Measurements from ENCODE around the gene NOSIP. TPM values are rescaled to one million over a fixed set of nuclear protein-coding genes. Genes with fewer than 3 reads are reported as not detected.

The NOSIP gene
- total RNA-seq, 1 experiment from 2014 or later: 66.1 TPM

- H3K4me3 ChIP-seq (ENCODE audit: low read depth in 2 of 2, low read length in 2 of 2): no peak overlapping the region
- no TSS peak for BruUV-seq (replicated peaks)
- TF ChIP-seq, protein P1, sequence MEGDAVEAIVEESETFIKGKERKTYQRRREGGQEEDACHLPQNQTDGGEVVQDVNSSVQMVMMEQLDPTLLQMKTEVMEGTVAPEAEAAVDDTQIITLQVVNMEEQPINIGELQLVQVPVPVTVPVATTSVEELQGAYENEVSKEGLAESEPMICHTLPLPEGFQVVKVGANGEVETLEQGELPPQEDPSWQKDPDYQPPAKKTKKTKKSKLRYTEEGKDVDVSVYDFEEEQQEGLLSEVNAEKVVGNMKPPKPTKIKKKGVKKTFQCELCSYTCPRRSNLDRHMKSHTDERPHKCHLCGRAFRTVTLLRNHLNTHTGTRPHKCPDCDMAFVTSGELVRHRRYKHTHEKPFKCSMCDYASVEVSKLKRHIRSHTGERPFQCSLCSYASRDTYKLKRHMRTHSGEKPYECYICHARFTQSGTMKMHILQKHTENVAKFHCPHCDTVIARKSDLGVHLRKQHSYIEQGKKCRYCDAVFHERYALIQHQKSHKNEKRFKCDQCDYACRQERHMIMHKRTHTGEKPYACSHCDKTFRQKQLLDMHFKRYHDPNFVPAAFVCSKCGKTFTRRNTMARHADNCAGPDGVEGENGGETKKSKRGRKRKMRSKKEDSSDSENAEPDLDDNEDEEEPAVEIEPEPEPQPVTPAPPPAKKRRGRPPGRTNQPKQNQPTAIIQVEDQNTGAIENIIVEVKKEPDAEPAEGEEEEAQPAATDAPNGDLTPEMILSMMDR (IDR thresholded peaks at IDR 0.05): no peak
- TF ChIP-seq POLR2AphosphoS5 (IDR thresholded peaks at IDR 0.05; ENCODE audit: low read depth, low read length) (no peak), SIN3A (IDR thresholded peaks at IDR 0.05; ENCODE audit: borderline replicate concordance, insufficient read depth, low read depth, low read length) (no peak), TCF7L2 (IDR thresholded peaks at IDR 0.05; ENCODE audit: low read depth, low read length) (no peak)
- in situ Hi-C loops (cut with HindIII; ENCODE audit: low pct_unique_long_range_greater_than_20kb, low sequenced_read_pairs) (no loop called here), intact Hi-C loops (cut with micrococcal nuclease; ENCODE audit: unreplicated experiment) (no loop called here)
- no peak overlapping the region for H3K27ac ChIP-seq (ENCODE audit: low read length)
- DNase-seq (ENCODE audit: low read depth, low spot score): no peak
- no peaks in the 10 kb centered on the region for H3K27me3 ChIP-seq (ENCODE audit: control insufficient read depth, insufficient read depth, low read length)
- CTCF ChIA-PET: no interaction called here
- H3K36me3 ChIP-seq (ENCODE audit: control insufficient read depth, insufficient read depth, low read length): no peaks in the 10 kb centered on the region; the same call in 1 of the 2 replicates
- ATAC-seq: no peak
- H3K9me3 ChIP-seq (ENCODE audit: control insufficient read depth, insufficient read depth, low read depth, low read length): no peaks in the 10 kb centered on the region
- POLR2A ChIA-PET: interaction anchor here (0.5 kb wide), 1 partner anchor 1253 kb away, joined by 6 read pairs; no protein-coding TSS in a partner anchor
- peaks cover 7% of the 10 kb centered on the region for H3K4me1 ChIP-seq (ENCODE audit: control insufficient read depth, insufficient read depth, low read length)
Measured at GRCh38 chr19:49574206-49574755, 6.1 kb downstream of the NOSIP start.

GRCh38 chr19:49573425-49573824, 6.9 kb downstream of the NOSIP start:
- POLR2A ChIA-PET: no interaction called here
- intact Hi-C loops (cut with micrococcal nuclease; ENCODE audit: unreplicated experiment): no loop called here

More at GRCh38 chr19:49573425-49573824, 6.9 kb downstream of the NOSIP start:
- Histone ChIP-seq H3K36me3 (ENCODE audit: control insufficient read depth, insufficient read depth, low read length) (no peaks in the 10 kb centered on the region), H3K9me3 (ENCODE audit: control insufficient read depth, insufficient read depth, low read depth, low read length) (no peaks in the 10 kb centered on the region), H3K4me3 (ENCODE audit: low read depth in 2 of 2, low read length in 2 of 2) (no peak overlapping the region), H3K27ac (ENCODE audit: low read length) (no peak overlapping the region), H3K27me3 (ENCODE audit: control insufficient read depth, insufficient read depth, low read length) (no peaks in the 10 kb centered on the region), H3K4me1 (ENCODE audit: control insufficient read depth, insufficient read depth, low read length) (peaks cover 7% of the 10 kb centered on the region)
- DNase-seq (ENCODE audit: low read depth, low spot score) (no peak), ATAC-seq (no peak)
- TF ChIP-seq SIN3A (IDR thresholded peaks at IDR 0.05; ENCODE audit: borderline replicate concordance, insufficient read depth, low read depth, low read length) (no peak), REST (IDR thresholded peaks at IDR 0.05; ENCODE audit: insufficient read depth in 1 of 2, low read depth in 2 of 2, low read length in 1 of 2) (no peak), TCF7L2 (IDR thresholded peaks at IDR 0.05; ENCODE audit: low read depth, low read length) (no peak), POLR2AphosphoS5 (IDR thresholded peaks at IDR 0.05; ENCODE audit: low read depth, low read length) (no peak)
- TF ChIP-seq, protein P1 (IDR thresholded peaks at IDR 0.05): no peak
- BruUV-seq (replicated peaks): no TSS peak
- in situ Hi-C loops (cut with HindIII; ENCODE audit: low pct_unique_long_range_greater_than_20kb, low sequenced_read_pairs): no loop called here
- CTCF ChIA-PET: no interaction called here
